ENCODE measurements around the gene KCNH5. TPM values are rescaled to one million over a fixed set of nuclear protein-coding genes. Genes with fewer than 3 reads are reported as not detected.

The KCNH5 gene
- polyA plus RNA-seq, 1 of the 3 experiments (the other 2 are of a cell fraction): not detected

- no peaks in the 10 kb centered on the region for H3K79me2 ChIP-seq (ENCODE audit: insufficient read depth)
- no peaks in the 10 kb centered on the region for H3K27me3 ChIP-seq (ENCODE audit: insufficient read depth)
- ChIA-PET CTCF (no interaction called here), POLR2A (no interaction called here)
- no peaks in the 10 kb centered on the region for H3K36me3 ChIP-seq (replicated peaks in 1 of 2; ENCODE audit: control insufficient read depth in 1 of 2, insufficient read depth in 2 of 2, low read length in 1 of 2)
- no peak overlapping the region for H3K4me3 ChIP-seq (ENCODE audit: low read depth in 2 of 2, low read length in 1 of 2)
- no peak overlapping the region for H3K27ac ChIP-seq (ENCODE audit: low read depth in 2 of 2, low read length in 1 of 2)
- H4K20me1 ChIP-seq (ENCODE audit: insufficient read depth): no peaks in the 10 kb centered on the region
- H3K9me2 ChIP-seq: no peaks in the 10 kb centered on the region
- WGBS (ENCODE audit: low lambda C conversion rate): 73% methylated on average over 1 of the region's 1 CpG
- no peak overlapping the region for H3K4me2 ChIP-seq
- TF ChIP-seq FOXM1 (IDR thresholded peaks at IDR 0.05; ENCODE audit: low read depth) (no peak), EZH2phosphoT487 (IDR thresholded peaks at IDR 0.05; ENCODE audit: borderline replicate concordance, low read depth) (no peak), MEF2A (IDR thresholded peaks at IDR 0.05; ENCODE audit: borderline replicate concordance, low read depth) (no peak), GATA2 (CRISPR knock-in tag; IDR thresholded peaks at IDR 0.05) (no peak), FOSL2 (IDR thresholded peaks at IDR 0.05; ENCODE audit: borderline replicate concordance, low read depth) (no peak), RFX5 (IDR thresholded peaks at IDR 0.05; ENCODE audit: low read length) (no peak), MXI1 (IDR thresholded peaks at IDR 0.05; ENCODE audit: low read depth, low read length) (no peak), ELF1 (IDR thresholded peaks at IDR 0.05) (no peak)
- TF ChIP-seq, protein P1, sequence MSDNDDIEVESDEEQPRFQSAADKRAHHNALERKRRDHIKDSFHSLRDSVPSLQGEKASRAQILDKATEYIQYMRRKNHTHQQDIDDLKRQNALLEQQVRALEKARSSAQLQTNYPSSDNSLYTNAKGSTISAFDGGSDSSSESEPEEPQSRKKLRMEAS (IDR thresholded peaks at IDR 0.05; ENCODE audit: low read depth): no peak
- no peaks in the 10 kb centered on the region for H3F3A ChIP-seq (replicated peaks; ENCODE audit: insufficient read depth)
- H2AFZ ChIP-seq (ENCODE audit: low read depth): no peak overlapping the region
- H3K4me1 ChIP-seq (ENCODE audit: control insufficient read depth in 1 of 2, insufficient read depth in 2 of 2, low read depth in 1 of 2, low read length in 1 of 2): no peaks in the 10 kb centered on the region
- 0 out of 2 replicates have a peak, but pooled peaks cover 4% of the 10 kb centered on the region for H3K9me3 ChIP-seq
- no peak for DNase-seq
- no peak overlapping the region for H3K9ac ChIP-seq
Measured at GRCh38 chr14:62689733-62690132, 355.5 kb downstream of the KCNH5 start.

DNA sequence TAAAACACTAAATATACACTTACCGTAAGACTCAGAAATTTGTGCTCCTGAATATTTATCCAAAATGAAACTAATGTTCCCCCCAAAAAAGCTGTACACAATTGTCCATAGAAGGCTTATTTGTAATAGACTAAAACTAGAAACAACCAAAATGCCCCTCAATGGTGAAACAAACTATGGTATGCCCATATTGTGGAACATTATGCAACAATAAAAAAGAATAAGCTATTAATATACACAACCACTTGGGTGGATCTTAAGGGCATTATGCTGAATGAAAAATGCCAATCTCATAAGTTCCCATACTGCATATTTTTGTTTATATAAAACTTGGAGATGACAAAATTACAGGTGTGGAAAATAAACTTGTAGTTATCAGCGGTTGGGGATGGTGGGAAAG, 357.4 kb downstream of the KCNH5 start:
- Histone ChIP-seq H3K4me2 (no peak overlapping the region), H3F3A (replicated peaks; ENCODE audit: insufficient read depth) (no peaks in the 10 kb centered on the region), H3K4me3 (ENCODE audit: low read depth in 2 of 2, low read length in 1 of 2) (no peak overlapping the region), H3K9me3 (0 out of 2 replicates have a peak, but pooled peaks cover 4% of the 10 kb centered on the region), H2AFZ (ENCODE audit: low read depth) (no peak overlapping the region), H3K9ac (no peak overlapping the region), H3K79me2 (ENCODE audit: insufficient read depth) (no peaks in the 10 kb centered on the region), H3K9me2 (no peaks in the 10 kb centered on the region), H3K36me3 (replicated peaks in 1 of 2; ENCODE audit: control insufficient read depth in 1 of 2, insufficient read depth in 2 of 2, low read length in 1 of 2) (no peaks in the 10 kb centered on the region), H3K4me1 (ENCODE audit: control insufficient read depth in 1 of 2, insufficient read depth in 2 of 2, low read depth in 1 of 2, low read length in 1 of 2) (no peaks in the 10 kb centered on the region), H4K20me1 (ENCODE audit: insufficient read depth) (no peaks in the 10 kb centered on the region), H3K27ac (ENCODE audit: low read depth in 2 of 2, low read length in 1 of 2) (no peak overlapping the region), H3K27me3 (ENCODE audit: insufficient read depth) (no peaks in the 10 kb centered on the region)
- WGBS (ENCODE audit: low lambda C conversion rate): 35% methylated on average over 2 of the region's 2 CpGs
- ChIA-PET POLR2A (no interaction called here), CTCF (interaction anchor here (1.6 kb wide), 1 partner anchor 11 kb away, joined by 6 read pairs; no protein-coding TSS in a partner anchor)
- TF ChIP-seq RFX5 (IDR thresholded peaks at IDR 0.05; ENCODE audit: low read length): no peak
- no peak for TF ChIP-seq SIN3A (IDR thresholded peaks at IDR 0.05; ENCODE audit: borderline replicate concordance, low read depth, low read length)
- TF ChIP-seq, protein P2, sequence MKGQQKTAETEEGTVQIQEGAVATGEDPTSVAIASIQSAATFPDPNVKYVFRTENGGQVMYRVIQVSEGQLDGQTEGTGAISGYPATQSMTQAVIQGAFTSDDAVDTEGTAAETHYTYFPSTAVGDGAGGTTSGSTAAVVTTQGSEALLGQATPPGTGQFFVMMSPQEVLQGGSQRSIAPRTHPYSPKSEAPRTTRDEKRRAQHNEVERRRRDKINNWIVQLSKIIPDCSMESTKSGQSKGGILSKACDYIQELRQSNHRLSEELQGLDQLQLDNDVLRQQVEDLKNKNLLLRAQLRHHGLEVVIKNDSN (IDR thresholded peaks at IDR 0.05; ENCODE audit: borderline replicate concordance, low read depth): no peak
- no peak for TF ChIP-seq TEAD4 (IDR thresholded peaks at IDR 0.05; ENCODE audit: borderline replicate concordance, insufficient read depth)
- TF ChIP-seq MXI1 (IDR thresholded peaks at IDR 0.05; ENCODE audit: low read depth, low read length): no peak
- no peak for TF ChIP-seq EP300 (IDR thresholded peaks at IDR 0.05; ENCODE audit: borderline replicate concordance in 1 of 2, low read depth in 1 of 2, low read length in 1 of 2)
- no peak for DNase-seq

Data from SK-N-SH (cell line).